ENCODE data around the gene PUDP. TPM values are rescaled to one million over a fixed set of nuclear protein-coding genes. Genes with fewer than 3 reads are reported as not detected.

PUDP gene
- total and polyA plus RNA-seq, 10 donors, result 9.2 to 27.2 (median 21.1) TPM

- H3K4me3 ChIP-seq, result no peak overlapping the region
- H3K27me3 ChIP-seq (replicated peaks in 1 of 7), result no peaks in the 10 kb centered on the region
- no peaks in the 10 kb centered on the region for H3K4me1 ChIP-seq
- intact Hi-C loops (cut with DNase I; ENCODE audit: low total_unique reads), result no loop called here
- WGBS, 5 donors, result 73 to 86% (median 79%) methylated on average over 7 of the region's 7 CpGs
- H3K27ac ChIP-seq, result no peak overlapping the region
- DNase-seq, result no peak
- TF ChIP-seq POLR2AphosphoS5 (IDR thresholded peaks at IDR 0.05) (no peak), CTCF (IDR thresholded peaks at IDR 0.05 in 8 of 11, conservative IDR thresholded peaks at IDR 0.05 in 3 of 11) (no peak), POLR2A (IDR thresholded peaks at IDR 0.05) (no peak)
- no peaks in the 10 kb centered on the region for H3K9me3 ChIP-seq
- H3K36me3 ChIP-seq, result no peaks in the 10 kb centered on the region
Observed at GRCh38 chrX:7159149-7159861, 11.4 kb upstream of the PUDP start.

- TF ChIP-seq CTCF (IDR thresholded peaks at IDR 0.05 in 8 of 11, conservative IDR thresholded peaks at IDR 0.05 in 3 of 11), result no peak
- TF ChIP-seq POLR2A (IDR thresholded peaks at IDR 0.05), result no peak
- Histone ChIP-seq H3K27me3 (replicated peaks in 1 of 7) (no peaks in the 10 kb centered on the region), H3K4me3 (no peak overlapping the region), H3K36me3 (no peaks in the 10 kb centered on the region), H3K9me3 (no peaks in the 10 kb centered on the region), H3K4me1 (no peaks in the 10 kb centered on the region), H3K27ac (no peak overlapping the region)
- no peak for DNase-seq
- WGBS, 5 donors, result 70 to 84% (median 82%) methylated on average over 5 of the region's 5 CpGs
- intact Hi-C loops (cut with DNase I; ENCODE audit: low total_unique reads), result no loop called here
Observed at GRCh38 chrX:7158468-7158990, 10.6 kb upstream of the PUDP start.

GRCh38 chrX:7156879-7157278, 8.9 kb upstream of the PUDP start:
- no peaks in the 10 kb centered on the region for H3K27me3 ChIP-seq (replicated peaks in 1 of 7)
- no peaks in the 10 kb centered on the region for H3K36me3 ChIP-seq
- intact Hi-C loops (cut with DNase I; ENCODE audit: low total_unique reads), result no loop called here
- no peak overlapping the region for H3K4me3 ChIP-seq
- TF ChIP-seq CTCF (IDR thresholded peaks at IDR 0.05 in 8 of 11, conservative IDR thresholded peaks at IDR 0.05 in 3 of 11) (no peak), POLR2A (IDR thresholded peaks at IDR 0.05) (no peak), POLR2AphosphoS5 (IDR thresholded peaks at IDR 0.05) (no peak)
- H3K27ac ChIP-seq, result no peak overlapping the region
- no peaks in the 10 kb centered on the region for H3K9me3 ChIP-seq
- no peak for DNase-seq
- H3K4me1 ChIP-seq, result no peaks in the 10 kb centered on the region
- 85 to 93% (median 90%) methylated on average over 3 of the region's 3 CpGs for WGBS, 5 donors

GRCh38 chrX:7155163-7155562, 7.2 kb upstream of the PUDP start:
- no peak overlapping the region for H3K27ac ChIP-seq
- no peaks in the 10 kb centered on the region for H3K27me3 ChIP-seq (replicated peaks in 1 of 7)
- TF ChIP-seq POLR2AphosphoS5 (IDR thresholded peaks at IDR 0.05) (no peak), POLR2A (IDR thresholded peaks at IDR 0.05) (no peak), CTCF (IDR thresholded peaks at IDR 0.05 in 8 of 11, conservative IDR thresholded peaks at IDR 0.05 in 3 of 11) (no peak)
- DNase-seq, result no peak
- 88 to 100% (median 95%) methylated on average over 1 of the region's 1 CpG for WGBS, 5 donors
- H3K36me3 ChIP-seq, result no peaks in the 10 kb centered on the region
- H3K4me3 ChIP-seq, result no peak overlapping the region
- intact Hi-C loops (cut with DNase I; ENCODE audit: low total_unique reads), result no loop called here
- no peaks in the 10 kb centered on the region for H3K4me1 ChIP-seq
- no peaks in the 10 kb centered on the region for H3K9me3 ChIP-seq

All from spleen (tissue), 11 donors.